Fibroblast of lung (primary cell): ENCODE data around the gene ARAP3. TPM values are rescaled to one million over a fixed set of nuclear protein-coding genes. Genes with fewer than 3 reads are reported as not detected.

Experiments
- DNase-seq, 2 donors: peaks; one replicate each; pipeline versions ENCODE4 v3.0.0 to v3.0.0-alpha.2; 2010; ENCODE audit warnings: low read depth in 2 of 2
- H2AFZ ChIP-seq: 2 replicates; pipeline ENCODE4 v1.5.1; 2012; ENCODE audit warnings: low read length, control low read depth, inconsistent platforms
- H3K27ac ChIP-seq: 2 replicates; pipeline ENCODE4 v1.5.1; 2011; ENCODE audit warnings: low read length, control low read depth; ENCODE audit not compliant: insufficient read depth
- H3K27me3 ChIP-seq: 2 replicates; pipeline ENCODE4 v1.5.1; 2011; ENCODE audit warnings: mild to moderate bottlenecking, low read length; ENCODE audit not compliant: control insufficient read depth, insufficient read depth
- H3K36me3 ChIP-seq: 2 replicates; pipeline ENCODE4 v1.5.1; 2011; ENCODE audit warnings: low read length; ENCODE audit not compliant: control insufficient read depth, insufficient read depth
- H3K4me1 ChIP-seq: 2 replicates; pipeline ENCODE4 v1.5.1; 2011; ENCODE audit warnings: low read length; ENCODE audit not compliant: control insufficient read depth, insufficient read depth; ENCODE audit errors: extremely low read depth
- H3K4me2 ChIP-seq: 2 replicates; pipeline ENCODE4 v1.5.1; 2011; ENCODE audit warnings: low read length, control low read depth; ENCODE audit not compliant: insufficient read depth; ENCODE audit errors: extremely low read depth
- H3K4me3 ChIP-seq, 4 experiments: fragments of 200-600 bp in 1 of 4; sonication (generic) in 1 of 4; replicated peaks in 1 of 4; 2 replicates each; pipeline ENCODE4 v1.5.1; 2011 to 2016; ENCODE audit warnings: low read length in 4 of 4, low read depth in 3 of 4, mild to moderate bottlenecking in 3 of 4, control low read depth in 2 of 4, inconsistent platforms in 1 of 4, mixed read lengths in 1 of 4; ENCODE audit not compliant: insufficient read depth in 1 of 4; ENCODE audit errors: control extremely low read depth in 1 of 4
- H3K79me2 ChIP-seq: 2 replicates; pipeline ENCODE4 v1.5.1; 2012; ENCODE audit warnings: mild to moderate bottlenecking, low read length, inconsistent platforms; ENCODE audit not compliant: control insufficient read depth, insufficient read depth
- H3K9ac ChIP-seq: 2 replicates; pipeline ENCODE4 v1.5.1; 2011; ENCODE audit warnings: mild to moderate bottlenecking, low read length, control low read depth; ENCODE audit not compliant: insufficient read depth
- H3K9me3 ChIP-seq: 2 replicates; pipeline ENCODE4 v1.5.1; 2012; ENCODE audit warnings: low read depth, low read length; ENCODE audit not compliant: control insufficient read depth, insufficient read depth
- H4K20me1 ChIP-seq: 2 replicates; pipeline ENCODE4 v1.5.1; 2011; ENCODE audit warnings: low read length; ENCODE audit not compliant: control insufficient read depth, insufficient read depth; ENCODE audit errors: extremely low read depth
- EZH2 ChIP-seq: IDR thresholded peaks from 2 replicates; pipeline ENCODE4 v1.5.1; 2012; ENCODE audit warnings: low read length, control low read depth, mild to moderate bottlenecking; ENCODE audit errors: missing control alignments
- polyA plus RNA-seq, 2 donors: library from polyadenylated mRNA; depleted of rRNA in 1 of 2; stranded (reverse) in 1 of 2; unstranded in 1 of 2; fragments of >200 nt; gene quantifications; 2 replicates each; pipeline ENCODE4 v1.2.1, GENCODE V29; 2011 to 2012; ENCODE audit warnings: missing spikeins in 1 of 2
- total RNA-seq: library from RNA; depleted of rRNA; stranded (reverse); fragments of >200 nt; gene quantifications from 2 replicates; pipeline ENCODE4 v1.2.1, GENCODE V29; 2014
- TF ChIP-seq, protein P1 (sequence below), 2 donors: IDR thresholded peaks in 1 of 2; conservative IDR thresholded peaks in 1 of 2; 1 replicate in 1 of 2; 2 replicates in 1 of 2; pipeline ENCODE4 v1.5.1; 2011 to 2012; ENCODE audit warnings: low read length in 2 of 2, control low read depth in 1 of 2, inconsistent platforms in 1 of 2, low read depth in 1 of 2, mild to moderate bottlenecking in 1 of 2

Gene ARAP3
- total and polyA plus RNA-seq, 2 donors (not counting 1 experiment from before 2014, with no cell fraction given) = 2.9 to 3.8 TPM

DNA sequence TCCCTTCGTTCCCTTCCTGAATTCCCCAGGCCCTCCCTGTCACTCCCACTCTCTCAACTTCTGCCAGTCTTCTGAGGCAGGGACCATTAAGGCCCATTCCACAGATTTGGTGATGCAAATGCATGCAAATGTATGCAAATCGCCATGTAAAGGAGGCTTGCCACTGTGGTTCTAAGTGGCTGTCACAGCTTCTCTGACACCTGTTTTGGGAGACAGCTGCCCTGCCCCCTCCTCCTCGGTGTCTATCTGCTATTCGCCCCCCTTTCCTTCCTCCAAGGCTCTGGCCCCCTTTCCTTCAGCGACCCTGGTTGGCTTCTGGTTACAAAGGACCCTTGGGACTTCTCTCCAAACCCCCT lies 10.5 kb upstream of the ARAP3 start:
- Histone ChIP-seq H3K36me3 (no peaks in the 10 kb centered on the region), H2AFZ (no peak overlapping the region), H3K27me3 (peaks cover 39% of the 10 kb centered on the region), H3K4me3 (peak overlapping the region in 2 of 4 experiments; percentile 46 to 53), H3K4me2 (peak overlapping the region; percentile 79), H4K20me1 (no peaks in the 10 kb centered on the region), H3K9ac (no peak overlapping the region), H3K4me1 (no peaks in the 10 kb centered on the region), H3K9me3 (no peaks in the 10 kb centered on the region), H3K27ac (no peak overlapping the region), H3K79me2 (no peaks in the 10 kb centered on the region)
- TF ChIP-seq EZH2 = no peak
- TF ChIP-seq, protein P1, sequence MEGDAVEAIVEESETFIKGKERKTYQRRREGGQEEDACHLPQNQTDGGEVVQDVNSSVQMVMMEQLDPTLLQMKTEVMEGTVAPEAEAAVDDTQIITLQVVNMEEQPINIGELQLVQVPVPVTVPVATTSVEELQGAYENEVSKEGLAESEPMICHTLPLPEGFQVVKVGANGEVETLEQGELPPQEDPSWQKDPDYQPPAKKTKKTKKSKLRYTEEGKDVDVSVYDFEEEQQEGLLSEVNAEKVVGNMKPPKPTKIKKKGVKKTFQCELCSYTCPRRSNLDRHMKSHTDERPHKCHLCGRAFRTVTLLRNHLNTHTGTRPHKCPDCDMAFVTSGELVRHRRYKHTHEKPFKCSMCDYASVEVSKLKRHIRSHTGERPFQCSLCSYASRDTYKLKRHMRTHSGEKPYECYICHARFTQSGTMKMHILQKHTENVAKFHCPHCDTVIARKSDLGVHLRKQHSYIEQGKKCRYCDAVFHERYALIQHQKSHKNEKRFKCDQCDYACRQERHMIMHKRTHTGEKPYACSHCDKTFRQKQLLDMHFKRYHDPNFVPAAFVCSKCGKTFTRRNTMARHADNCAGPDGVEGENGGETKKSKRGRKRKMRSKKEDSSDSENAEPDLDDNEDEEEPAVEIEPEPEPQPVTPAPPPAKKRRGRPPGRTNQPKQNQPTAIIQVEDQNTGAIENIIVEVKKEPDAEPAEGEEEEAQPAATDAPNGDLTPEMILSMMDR (conservative IDR thresholded peaks at IDR 0.05 in 1 of 2, IDR thresholded peaks at IDR 0.05 in 1 of 2; ENCODE audit: low read depth in 1 of 2, low read length in 2 of 2) = no peak
- no peak for DNase-seq

DNA sequence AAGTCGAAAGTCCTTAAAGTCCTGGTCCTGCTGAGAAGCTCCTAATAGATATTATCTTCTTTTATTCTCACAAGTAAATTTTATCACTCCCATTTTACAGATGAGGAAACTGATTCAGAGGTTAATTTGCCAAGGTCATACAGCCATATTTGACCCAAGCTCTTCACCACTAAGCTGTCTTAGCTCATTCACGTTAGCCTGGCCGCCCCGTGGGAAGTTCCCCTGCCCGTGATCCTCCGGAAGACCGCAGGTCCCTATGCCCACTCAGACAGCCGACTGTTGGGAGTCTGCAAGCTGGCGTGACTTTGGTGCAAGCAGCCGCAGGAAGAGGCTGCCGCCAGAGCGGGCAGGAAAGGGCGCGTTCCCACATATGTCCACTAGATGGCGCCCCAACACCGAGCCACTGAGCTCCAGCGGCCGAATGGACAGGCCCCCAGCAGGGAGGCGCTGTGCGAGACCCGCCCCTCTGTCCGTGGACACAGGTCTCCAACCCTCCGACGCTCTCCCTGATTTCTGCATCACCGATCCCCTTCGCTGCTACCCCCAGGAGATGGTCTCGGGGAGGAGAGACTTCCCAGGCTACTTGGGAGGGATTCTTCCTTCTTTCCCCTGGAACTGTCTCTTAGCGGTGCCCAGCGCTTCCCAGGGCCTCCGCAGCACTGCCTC lies 10.0 kb upstream of the ARAP3 start:
- H4K20me1 ChIP-seq = no peaks in the 10 kb centered on the region
- no peak overlapping the region for H2AFZ ChIP-seq
- peak overlapping the region in 2 of 4 experiments; percentile 46 to 53 for H3K4me3 ChIP-seq
- TF ChIP-seq, protein P1 (conservative IDR thresholded peaks at IDR 0.05 in 1 of 2, IDR thresholded peaks at IDR 0.05 in 1 of 2; ENCODE audit: low read depth in 1 of 2, low read length in 2 of 2) = peak; percentile 87 to 93
- TF ChIP-seq EZH2 = no peak
- H3K9me3 ChIP-seq = no peaks in the 10 kb centered on the region
- H3K79me2 ChIP-seq = no peaks in the 10 kb centered on the region
- H3K4me2 ChIP-seq = peak overlapping the region; percentile 79
- no peaks in the 10 kb centered on the region for H3K4me1 ChIP-seq
- H3K27ac ChIP-seq = no peak overlapping the region
- peak; percentile 53 to 64 for DNase-seq
- H3K27me3 ChIP-seq = peaks cover 34% of the 10 kb centered on the region
- H3K36me3 ChIP-seq = no peaks in the 10 kb centered on the region
- H3K9ac ChIP-seq = no peak overlapping the region

DNA sequence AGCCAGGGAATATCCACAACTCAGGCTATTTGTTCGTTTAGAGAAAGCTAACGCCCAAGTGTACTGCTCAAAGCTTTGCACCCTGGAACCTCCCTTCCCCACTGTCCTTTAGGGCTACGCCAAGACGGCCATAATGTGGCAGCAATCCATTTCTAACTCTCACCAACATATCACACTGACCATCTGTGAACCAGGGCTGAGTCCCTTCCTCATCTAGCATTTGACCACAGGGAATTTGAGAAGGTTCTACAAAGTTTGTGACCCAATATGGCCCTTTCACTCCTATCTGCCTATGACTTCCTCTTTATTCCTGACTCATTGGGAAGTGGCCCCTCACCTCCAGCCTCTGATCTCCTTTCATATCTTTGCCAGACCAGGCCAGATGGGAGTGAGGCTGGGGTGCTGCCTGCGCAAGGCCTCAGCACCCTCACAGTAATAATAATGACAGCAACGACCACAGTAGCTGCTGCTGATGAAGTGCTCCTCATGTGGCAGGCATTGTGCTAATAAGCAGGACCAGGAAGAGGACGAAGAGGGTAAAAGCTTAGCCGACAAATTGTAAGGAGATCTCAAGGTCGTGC lies 9.3 kb upstream of the ARAP3 start:
- H2AFZ ChIP-seq = no peak overlapping the region
- H3K4me2 ChIP-seq = no peak overlapping the region
- no peaks in the 10 kb centered on the region for H3K9me3 ChIP-seq
- H3K4me3 ChIP-seq = no peak overlapping the region
- H3K27ac ChIP-seq = no peak overlapping the region
- no peak overlapping the region for H3K9ac ChIP-seq
- H3K4me1 ChIP-seq = no peaks in the 10 kb centered on the region
- no peaks in the 10 kb centered on the region for H4K20me1 ChIP-seq
- H3K27me3 ChIP-seq = peaks cover 29% of the 10 kb centered on the region
- no peaks in the 10 kb centered on the region for H3K36me3 ChIP-seq
- no peak for DNase-seq
- TF ChIP-seq, protein P1 (conservative IDR thresholded peaks at IDR 0.05 in 1 of 2, IDR thresholded peaks at IDR 0.05 in 1 of 2; ENCODE audit: low read depth in 1 of 2, low read length in 2 of 2) = no peak
- peak; percentile 16 for TF ChIP-seq EZH2
- H3K79me2 ChIP-seq = no peaks in the 10 kb centered on the region
